HL-60 (cell line): ENCODE measurements around the gene KCNE4.

Experiments
- CTCF ChIP-seq: IDR thresholded peaks from one replicate; pipeline ENCODE4 v1.5.1; 2011; ENCODE audit warnings: low read length, control low read depth, inconsistent platforms; ENCODE audit not compliant: insufficient read depth
- GABPA ChIP-seq: IDR thresholded peaks from 2 replicates; pipeline ENCODE4 v1.6.1; 2012; ENCODE audit warnings: low read depth
- POLR2AphosphoS5 ChIP-seq: IDR thresholded peaks from 2 replicates; pipeline ENCODE4 v1.6.1; 2012; ENCODE audit warnings: low read depth
- REST ChIP-seq: IDR thresholded peaks from 2 replicates; pipeline ENCODE4 v1.6.1; 2012; ENCODE audit warnings: low read depth; ENCODE audit not compliant: insufficient replicate concordance
- SPI1 ChIP-seq: IDR thresholded peaks from 2 replicates; pipeline ENCODE4 v1.6.1; 2012; ENCODE audit warnings: low read depth, mild to moderate bottlenecking, borderline replicate concordance

GRCh38 chr2:223042284-223042683 lies 9.7 kb upstream of the KCNE4 start:
- TF ChIP-seq CTCF (no peak), GABPA (no peak), SPI1 (no peak), POLR2AphosphoS5 (no peak), REST (no peak)
